A673 (cell line): Measurements from ENCODE around the gene NFATC1. TPM values are rescaled to one million over a fixed set of nuclear protein-coding genes. Genes with fewer than 3 reads are reported as not detected.
A peak's percentile ranks its signal among the peaks of the same experiment; 100 is the strongest.

Experiments used
- BruUV-seq: library from RNA; stranded (reverse); fragments of 400-500 nt; replicated peaks from 2 replicates; lab custom pipeline; 2021; lab: Mats Ljungman, UMichigan
- CTCF ChIA-PET: fragments of 300-600 bp; sonication (Branson Sonifier 250); formaldehyde crosslinking; loops from one replicate; lab custom pipeline; 2022; ENCODE audit warnings: antibody characterized with exemption; lab: Charles Lee
- POLR2A ChIA-PET: fragments of 300-600 bp; sonication (Branson Sonifier 250); formaldehyde crosslinking; loops from one replicate; lab custom pipeline; 2022; ENCODE audit warnings: antibody characterized with exemption; ENCODE audit not compliant: low non-redundant PET; lab: Charles Lee
- DNase-seq: peaks from one replicate; pipeline ENCODE4 v3.0.0-alpha.2; 2015; ENCODE audit warnings: low spot score
- H3K27ac ChIP-seq: fragments of 200-600 bp; sonication (generic); 2 replicates; pipeline ENCODE4 v1.5.1; 2016; ENCODE audit warnings: mixed run types, low read depth, mild to moderate bottlenecking, mixed read lengths, antibody characterized with exemption, low read length; ENCODE audit not compliant: poor library complexity, severe bottlenecking
- H3K27me3 ChIP-seq: fragments of 200-600 bp; sonication (generic); replicated peaks from 2 replicates; pipeline ENCODE4 v1.6.1; 2017; ENCODE audit warnings: mixed run types, low read depth, mild to moderate bottlenecking, mixed read lengths, antibody characterized with exemption, low read length; ENCODE audit not compliant: insufficient read depth, poor library complexity
- H3K36me3 ChIP-seq: fragments of 200-600 bp; sonication (generic); 2 replicates; pipeline ENCODE4 v1.6.1; 2016; ENCODE audit warnings: mixed run types, mild to moderate bottlenecking, mixed read lengths, antibody characterized with exemption, low read length; ENCODE audit not compliant: insufficient read depth, poor library complexity, severe bottlenecking
- H3K4me1 ChIP-seq: fragments of 200-600 bp; sonication (generic); 2 replicates; pipeline ENCODE4 v1.6.1; 2017; ENCODE audit warnings: mixed run types, mild to moderate bottlenecking, mixed read lengths, antibody characterized with exemption, low read length; ENCODE audit not compliant: insufficient read depth, poor library complexity, severe bottlenecking
- H3K4me3 ChIP-seq: fragments of 200-600 bp; sonication (generic); 2 replicates; pipeline ENCODE4 v1.5.1; 2016; ENCODE audit warnings: low read depth, mixed run types, mild to moderate bottlenecking, mixed read lengths, low read length; ENCODE audit not compliant: poor library complexity, severe bottlenecking
- H3K9me3 ChIP-seq: fragments of 200-600 bp; sonication (generic); 2 replicates; pipeline ENCODE4 v1.6.1; 2016; ENCODE audit warnings: mixed run types, low read depth, mild to moderate bottlenecking, mixed read lengths, antibody characterized with exemption, low read length; ENCODE audit not compliant: poor library complexity, severe bottlenecking
- EZH2 ChIP-seq: fragments of 200-600 bp; sonication (generic); IDR thresholded peaks from 2 replicates; pipeline ENCODE4 v1.6.1; 2017; ENCODE audit warnings: borderline replicate concordance, low read depth, mild to moderate bottlenecking, mixed read lengths, antibody characterized with exemption, low read length; ENCODE audit not compliant: poor library complexity, severe bottlenecking
- intact Hi-C: fragments of 100-400 bp; cut with micrococcal nuclease; formaldehyde crosslinking; loops from one replicate; pipeline ENCODE4 v1.10.0; 2022; ENCODE audit not compliant: unreplicated experiment
- total RNA-seq: library from RNA; stranded (reverse); gene quantifications from 2 replicates; pipeline ENCODE4 v1.2.3, GENCODE V29; 2021
- TF ChIP-seq, protein P1 (sequence below): fragments of 300-800, 200-600 bp; sonication (generic); conservative IDR thresholded peaks from 2 replicates; pipeline ENCODE4 v1.5.1; 2017; ENCODE audit warnings: low read depth, mild to moderate bottlenecking, antibody characterized with exemption, low read length, moderate library complexity, mixed read lengths

Gene NFATC1
- total RNA-seq, 1 experiment from 2014 or later, result 10.4 TPM

DNA sequence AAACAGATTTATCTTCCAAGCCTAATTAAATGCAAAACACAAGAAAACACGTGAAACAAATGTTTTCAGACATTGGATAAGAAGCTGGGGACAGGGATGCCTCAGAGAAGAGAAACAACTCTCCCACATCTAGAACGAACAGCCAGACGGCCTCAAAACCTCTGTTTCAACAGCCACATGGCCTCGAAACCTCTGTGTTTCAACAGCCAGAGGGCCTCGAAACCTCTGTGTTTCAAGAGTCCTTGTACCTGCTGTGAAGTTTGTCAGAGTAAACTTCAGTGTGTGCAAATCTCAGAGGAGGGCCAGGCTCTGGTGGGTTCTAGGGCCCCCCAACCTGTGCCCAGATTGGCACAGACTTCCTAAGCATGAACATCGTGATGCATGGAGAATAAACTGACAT is 43.3 kb upstream of the NFATC1 start:
- intact Hi-C loops, result no loop called here
- H3K27me3 ChIP-seq, result no peaks in the 10 kb centered on the region
- no peaks in the 10 kb centered on the region for H3K4me1 ChIP-seq
- no peaks in the 10 kb centered on the region for H3K36me3 ChIP-seq
- DNase-seq, result no peak
- CTCF ChIA-PET, result no interaction called here
- TF ChIP-seq, protein P1, sequence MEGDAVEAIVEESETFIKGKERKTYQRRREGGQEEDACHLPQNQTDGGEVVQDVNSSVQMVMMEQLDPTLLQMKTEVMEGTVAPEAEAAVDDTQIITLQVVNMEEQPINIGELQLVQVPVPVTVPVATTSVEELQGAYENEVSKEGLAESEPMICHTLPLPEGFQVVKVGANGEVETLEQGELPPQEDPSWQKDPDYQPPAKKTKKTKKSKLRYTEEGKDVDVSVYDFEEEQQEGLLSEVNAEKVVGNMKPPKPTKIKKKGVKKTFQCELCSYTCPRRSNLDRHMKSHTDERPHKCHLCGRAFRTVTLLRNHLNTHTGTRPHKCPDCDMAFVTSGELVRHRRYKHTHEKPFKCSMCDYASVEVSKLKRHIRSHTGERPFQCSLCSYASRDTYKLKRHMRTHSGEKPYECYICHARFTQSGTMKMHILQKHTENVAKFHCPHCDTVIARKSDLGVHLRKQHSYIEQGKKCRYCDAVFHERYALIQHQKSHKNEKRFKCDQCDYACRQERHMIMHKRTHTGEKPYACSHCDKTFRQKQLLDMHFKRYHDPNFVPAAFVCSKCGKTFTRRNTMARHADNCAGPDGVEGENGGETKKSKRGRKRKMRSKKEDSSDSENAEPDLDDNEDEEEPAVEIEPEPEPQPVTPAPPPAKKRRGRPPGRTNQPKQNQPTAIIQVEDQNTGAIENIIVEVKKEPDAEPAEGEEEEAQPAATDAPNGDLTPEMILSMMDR, result no peak
- TF ChIP-seq EZH2, result no peak
- no TSS peak for BruUV-seq
- POLR2A ChIA-PET, result no interaction called here
- no peak overlapping the region for H3K4me3 ChIP-seq
- H3K9me3 ChIP-seq, result no peaks in the 10 kb centered on the region
- H3K27ac ChIP-seq, result no peak overlapping the region

DNA sequence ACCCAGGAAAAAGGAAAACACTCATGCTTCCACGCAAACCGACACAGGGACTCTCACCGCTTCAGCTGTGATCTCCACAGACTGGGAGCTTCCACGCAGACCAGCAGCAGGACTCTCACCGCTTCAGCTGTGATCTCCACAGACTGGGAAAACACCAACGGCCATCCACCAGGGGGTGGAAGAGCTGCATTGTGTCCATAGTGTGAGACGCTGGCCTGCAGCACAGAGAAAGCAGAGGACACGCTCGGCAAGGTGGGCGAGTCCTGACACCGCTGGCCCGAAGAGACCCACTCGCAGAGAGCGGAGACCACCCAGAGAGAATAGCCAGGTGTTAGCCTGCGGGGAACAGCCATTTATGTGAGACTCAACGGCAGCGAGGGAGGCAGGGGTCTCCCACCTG is 42.5 kb upstream of the NFATC1 start:
- POLR2A ChIA-PET, result no interaction called here
- Histone ChIP-seq H3K27ac (no peak overlapping the region), H3K9me3 (no peaks in the 10 kb centered on the region), H3K4me1 (no peaks in the 10 kb centered on the region), H3K36me3 (no peaks in the 10 kb centered on the region), H3K4me3 (no peak overlapping the region), H3K27me3 (no peaks in the 10 kb centered on the region)
- TF ChIP-seq, protein P1, result peak; percentile 25; the same call in 1 of the 2 replicates
- no peak for TF ChIP-seq EZH2
- no TSS peak for BruUV-seq
- no peak for DNase-seq
- CTCF ChIA-PET, result no interaction called here
- intact Hi-C loops, result no loop called here

DNA sequence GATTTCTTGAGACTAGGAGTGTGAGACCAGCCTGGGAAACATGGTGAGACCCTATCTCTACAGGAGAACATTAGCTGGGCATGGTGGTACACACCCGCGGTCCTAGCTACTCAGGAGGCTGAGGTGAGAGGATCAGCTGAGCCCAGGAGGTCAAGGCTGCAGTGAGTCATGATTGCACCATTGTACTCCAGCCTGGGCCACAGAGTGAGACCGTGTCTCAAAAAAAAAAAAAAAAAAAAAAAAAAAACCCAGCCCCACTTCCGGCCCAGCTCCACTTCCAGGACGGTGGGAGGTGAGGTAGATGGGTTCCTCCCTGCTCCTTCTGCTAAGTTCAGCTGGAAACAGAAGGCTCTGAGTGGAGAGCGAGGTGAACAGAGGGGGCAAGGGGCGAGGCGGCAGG is 41.4 kb upstream of the NFATC1 start:
- Histone ChIP-seq H3K4me1 (no peaks in the 10 kb centered on the region), H3K27me3 (no peaks in the 10 kb centered on the region), H3K4me3 (no peak overlapping the region), H3K9me3 (no peaks in the 10 kb centered on the region), H3K36me3 (no peaks in the 10 kb centered on the region), H3K27ac (no peak overlapping the region)
- intact Hi-C loops, result no loop called here
- ChIA-PET POLR2A (no interaction called here), CTCF (no interaction called here)
- no TSS peak for BruUV-seq
- TF ChIP-seq, protein P1, result no peak
- no peak for TF ChIP-seq EZH2
- DNase-seq, result no peak
